Glutamatergic neuron (in vitro differentiated cells): Measurements from ENCODE around the gene ALDH1L2. TPM values are rescaled to one million over a fixed set of nuclear protein-coding genes. Genes with fewer than 3 reads are reported as not detected.
"Not testable (repeated sequence)": the region's sequence is repeated elsewhere in the genome, so short reads cannot be mapped to it uniquely, and the experiment has no call there.

Source experiments
- DNase-seq: peaks from one replicate; pipeline ENCODE4 v3.0.0; 2022
- H3K27ac Mint-ChIP-seq: one replicate; pipeline ENCODE4 v1.8.0; 2020; ENCODE audit warnings: mild to moderate bottlenecking, mixed read lengths, inconsistent platforms; ENCODE audit not compliant: unreplicated experiment
- H3K27me3 Mint-ChIP-seq: one replicate; pipeline ENCODE4 v1.8.0; 2020; ENCODE audit warnings: mild to moderate bottlenecking, moderate library complexity, mixed read lengths, inconsistent platforms; ENCODE audit not compliant: unreplicated experiment
- H3K36me3 Mint-ChIP-seq: one replicate; pipeline ENCODE4 v1.8.0; 2020; ENCODE audit warnings: mild to moderate bottlenecking, mixed read lengths, inconsistent platforms; ENCODE audit not compliant: unreplicated experiment
- H3K4me1 Mint-ChIP-seq: one replicate; pipeline ENCODE4 v1.8.0; 2020; ENCODE audit warnings: mild to moderate bottlenecking, low read depth, mixed read lengths, inconsistent platforms; ENCODE audit not compliant: unreplicated experiment
- H3K4me3 Mint-ChIP-seq: one replicate; pipeline ENCODE4 v1.8.0; 2020; ENCODE audit warnings: mild to moderate bottlenecking, mixed read lengths, inconsistent platforms; ENCODE audit not compliant: unreplicated experiment
- H3K9me3 Mint-ChIP-seq: one replicate; pipeline ENCODE4 v1.8.0; 2020; ENCODE audit warnings: mild to moderate bottlenecking, moderate library complexity, mixed read lengths, inconsistent platforms; ENCODE audit not compliant: unreplicated experiment
- CTCF ChIP-seq: fragments of 200-600 bp; sonication (generic); IDR thresholded peaks from one replicate; pipeline ENCODE4 v1.5.0; 2021; ENCODE audit not compliant: partially characterized antibody, unreplicated experiment
- total RNA-seq: library from RNA; stranded (reverse); fragmentation: NEBNext Ultra II Directional; extraction: Animal tissue kit (Norgen Biotek cat#: 25700); gene quantifications from one replicate; pipeline ENCODE4 v1.2.1, GENCODE V29; 2021; ENCODE audit not compliant: unreplicated experiment

Gene ALDH1L2
- total RNA-seq, 1 donor from 2014 or later, result 47.4 TPM

- Mint-ChIP-seq H3K36me3 (no peaks in the 10 kb centered on the region), H3K9me3 (peaks cover 4% of the 10 kb centered on the region), H3K4me1 (peaks cover 7% of the 10 kb centered on the region), H3K27ac (no peak overlapping the region), H3K4me3 (no peak overlapping the region), H3K27me3 (peaks cover 5% of the 10 kb centered on the region)
- no peak for TF ChIP-seq CTCF
- no peak for DNase-seq
Observed at GRCh38 chr12:105104762-105105161, 20.5 kb upstream of the ALDH1L2 start.

- TF ChIP-seq CTCF, result no peak
- peaks cover 2% of the 10 kb centered on the region for H3K27me3 Mint-ChIP-seq
- H3K4me1 Mint-ChIP-seq, result peaks cover 2% of the 10 kb centered on the region
- no peak overlapping the region for H3K27ac Mint-ChIP-seq
- H3K36me3 Mint-ChIP-seq, result peaks cover 3% of the 10 kb centered on the region
- DNase-seq, result no peak
- peaks cover 4% of the 10 kb centered on the region for H3K9me3 Mint-ChIP-seq
- no peak overlapping the region for H3K4me3 Mint-ChIP-seq
Observed at GRCh38 chr12:105102673-105103072, 18.4 kb upstream of the ALDH1L2 start.

- Mint-ChIP-seq H3K27me3 (no peaks in the 10 kb centered on the region), H3K4me1 (peaks cover 2% of the 10 kb centered on the region), H3K4me3 (no peak overlapping the region), H3K9me3 (no peaks in the 10 kb centered on the region), H3K27ac (no peak overlapping the region), H3K36me3 (peaks cover 6% of the 10 kb centered on the region)
- TF ChIP-seq CTCF, result no peak
- no peak for DNase-seq
Observed at GRCh38 chr12:105100998-105101397, 16.7 kb upstream of the ALDH1L2 start.

GRCh38 chr12:105100207-105100985 lies 16.1 kb upstream of the ALDH1L2 start:
- no peaks in the 10 kb centered on the region for H3K27me3 Mint-ChIP-seq
- no peak for TF ChIP-seq CTCF
- H3K36me3 Mint-ChIP-seq, result peaks cover 6% of the 10 kb centered on the region
- peaks cover 2% of the 10 kb centered on the region for H3K4me1 Mint-ChIP-seq
- no peaks in the 10 kb centered on the region for H3K9me3 Mint-ChIP-seq
- no peak overlapping the region for H3K27ac Mint-ChIP-seq
- no peak overlapping the region for H3K4me3 Mint-ChIP-seq
- DNase-seq, result no peak

GRCh38 chr12:105099356-105099755 lies 15.1 kb upstream of the ALDH1L2 start:
- Mint-ChIP-seq H3K27me3 (no peaks in the 10 kb centered on the region), H3K27ac (no peak overlapping the region), H3K4me1 (peaks cover 2% of the 10 kb centered on the region), H3K36me3 (peaks cover 6% of the 10 kb centered on the region), H3K4me3 (no peak overlapping the region), H3K9me3 (no peaks in the 10 kb centered on the region)
- DNase-seq, result no peak
- no peak for TF ChIP-seq CTCF

GRCh38 chr12:105095338-105095737 lies 11.1 kb upstream of the ALDH1L2 start:
- H3K27me3 Mint-ChIP-seq, H3K9me3 Mint-ChIP-seq, H3K27ac Mint-ChIP-seq, H3K36me3 Mint-ChIP-seq, H3K4me3 Mint-ChIP-seq, H3K4me1 Mint-ChIP-seq: not testable (repeated sequence)
- peak; percentile 46 for DNase-seq
